ENCODE measurements around the gene ZP4. TPM values are rescaled to one million over a fixed set of nuclear protein-coding genes. Genes with fewer than 3 reads are reported as not detected.

The ZP4 gene
- total and polyA plus RNA-seq, 2 of the 8 experiments (the other 6 are each of a cell fraction or from before 2014, with no cell fraction given), result not detected

- peak overlapping the region; percentile 4 for H4K91ac ChIP-seq (replicated peaks; ENCODE audit: insufficient read length, low read length)
- peaks cover 0 to 3% (median 2%) of the 10 kb centered on the region in 4 experiments; a peak in 2 of 7 replicates for H3K4me1 ChIP-seq (replicated peaks in 1 of 4; ENCODE audit: control insufficient read depth in 3 of 4, insufficient read depth in 4 of 4, low read length in 3 of 4)
- peaks cover 4 to 10% (median 8%) of the 10 kb centered on the region in 4 experiments for H3K27me3 ChIP-seq (replicated peaks in 1 of 4; ENCODE audit: control insufficient read depth in 3 of 4, extremely low read depth in 1 of 4, insufficient read depth in 3 of 4, low read length in 3 of 4)
- no peaks in the 10 kb centered on the region for H3K79me1 ChIP-seq (ENCODE audit: low read depth, low read length)
- no peak overlapping the region; the same call in 1 of the 2 replicates for H4K8ac ChIP-seq (ENCODE audit: extremely low read depth, insufficient read depth, low read length)
- H3K4me2 ChIP-seq (ENCODE audit: insufficient read depth in 1 of 2, low read depth in 2 of 2, low read length in 2 of 2), result no peak overlapping the region
- ChIA-PET POLR2A (ENCODE audit: partially characterized antibody) (interaction anchor here (0.6 to 1.6 kb wide), 3 partner anchors 9 to 319 kb away, joined by 3 to 6 read pairs (median 3); no protein-coding TSS in a partner anchor), CTCF (ENCODE audit: partially characterized antibody) (interaction anchor here (0.6 to 6.1 kb wide), 98 partner anchors 9 to 1673 kb away, joined by 3 to 90 read pairs (median 4); partner anchors contain the start of gene ZP4)
- no peak overlapping the region for H3K4ac ChIP-seq (replicated peaks; ENCODE audit: insufficient read length, low read depth, low read length)
- H2BK20ac ChIP-seq (ENCODE audit: low read length), result peak overlapping the region; percentile 93
- no peak overlapping the region for H3K14ac ChIP-seq (ENCODE audit: insufficient read length)
- peak overlapping the region; percentile 66 for H2AFZ ChIP-seq (ENCODE audit: low read length)
- H3K9me3 ChIP-seq (ENCODE audit: insufficient read depth in 2 of 2, low read depth in 1 of 2, low read length in 1 of 2), result no peaks in the 10 kb centered on the region
- H2BK120ac ChIP-seq (replicated peaks; ENCODE audit: low read depth, low read length), result no peak overlapping the region
- peak overlapping the region; percentile 97 for H2BK12ac ChIP-seq (ENCODE audit: low read depth, low read length)
- no peak overlapping the region for H2BK15ac ChIP-seq (ENCODE audit: low read length)
- DNase-seq (ENCODE audit: low read depth in 1 of 2, low spot score in 2 of 2) (peak; percentile 41 to 92), FAIRE-seq (peak; percentile 55)
- peak overlapping the region; percentile 56; the same call in 1 of the 2 replicates for H3K18ac ChIP-seq (ENCODE audit: extremely low read depth, low read length)
- no peak overlapping the region for H3K4me3 ChIP-seq (ENCODE audit: extremely low read depth in 1 of 4, insufficient read depth in 2 of 4, low read depth in 3 of 4, low read length in 4 of 4)
- no peak overlapping the region; the same call in 1 of the 2 replicates for H2BK5ac ChIP-seq (ENCODE audit: low read depth, low read length)
- no peaks in the 10 kb centered on the region for H3K36me3 ChIP-seq (ENCODE audit: control insufficient read depth in 2 of 4, insufficient read depth in 4 of 4, low read length in 3 of 4)
- no peak overlapping the region for H2AK5ac ChIP-seq (ENCODE audit: low read depth, low read length)
- H4K5ac ChIP-seq (ENCODE audit: insufficient read length, low read depth, low read length), result no peak overlapping the region
- no peak overlapping the region for H3K23ac ChIP-seq (ENCODE audit: insufficient read length)
- H3K9ac ChIP-seq (replicated peaks in 1 of 4; ENCODE audit: extremely low read depth in 1 of 4, low read depth in 3 of 4, low read length in 3 of 4), result no peak overlapping the region
- no peaks in the 10 kb centered on the region for H3K79me2 ChIP-seq (ENCODE audit: control insufficient read depth in 1 of 2, insufficient read depth in 2 of 2, low read length in 2 of 2)
- H3K23me2 ChIP-seq (ENCODE audit: low read depth, low read length), result no peaks in the 10 kb centered on the region
- 35% methylated on average over 24 of the region's 25 CpGs; no CpG with 5 or more reads in 1 of the 2 experiments for WGBS, 2 experiments (ENCODE audit: extremely low coverage in 1 of 2, insufficient coverage in 1 of 2, insufficient read length in 1 of 2, insufficient replicate concordance in 2 of 2, low coverage in 1 of 2, low lambda C conversion rate in 2 of 2, missing lambda C conversion rate in 1 of 2)
- H3K56ac ChIP-seq (replicated peaks; ENCODE audit: insufficient read length, low read depth, low read length), result no peak overlapping the region
- H4K20me1 ChIP-seq (replicated peaks in 1 of 2; ENCODE audit: control insufficient read depth in 1 of 2, insufficient read depth in 2 of 2, low read length in 2 of 2), result no peaks in the 10 kb centered on the region
- H3K27ac ChIP-seq (ENCODE audit: low read depth, low read length), result no peak overlapping the region
- TF ChIP-seq JUND (IDR thresholded peaks at IDR 0.05; ENCODE audit: low read length) (no peak), MAX (IDR thresholded peaks at IDR 0.05) (peak; percentile 100), MAFK (IDR thresholded peaks at IDR 0.05; ENCODE audit: low read depth, low read length) (no peak), NANOG (IDR thresholded peaks at IDR 0.05; ENCODE audit: insufficient read depth, low read depth, low read length, poor library complexity, severe bottlenecking) (no peak), TAF1 (IDR thresholded peaks at IDR 0.05; ENCODE audit: low read depth, low read length) (no peak), CHD2 (IDR thresholded peaks at IDR 0.05; ENCODE audit: low read length) (no peak), JUN (IDR thresholded peaks at IDR 0.05; ENCODE audit: low read depth, low read length) (no peak), RNF2 (IDR thresholded peaks at IDR 0.05; ENCODE audit: borderline replicate concordance, low read depth, low read length, missing control alignments, poor library complexity, severe bottlenecking) (no peak), POLR2A (IDR thresholded peaks at IDR 0.05; ENCODE audit: control extremely low read depth in 1 of 2, low read depth in 2 of 2, low read length in 2 of 2) (no peak), ZNF274 (IDR thresholded peaks at IDR 0.05; ENCODE audit: borderline replicate concordance, extremely low read depth, low read length) (no peak), EZH2 (IDR thresholded peaks at IDR 0.05; ENCODE audit: low read depth, low read length, severe bottlenecking) (no peak)
Observed at GRCh38 chr1:237864338-237865244, 26.1 kb downstream of the ZP4 start.
